ENCODE measurements around the gene PIAS3.
"Not testable (repeated sequence)": the region's sequence is repeated elsewhere in the genome, so short reads cannot be mapped to it uniquely, and the experiment has no call there.

PIAS3 gene

DNA sequence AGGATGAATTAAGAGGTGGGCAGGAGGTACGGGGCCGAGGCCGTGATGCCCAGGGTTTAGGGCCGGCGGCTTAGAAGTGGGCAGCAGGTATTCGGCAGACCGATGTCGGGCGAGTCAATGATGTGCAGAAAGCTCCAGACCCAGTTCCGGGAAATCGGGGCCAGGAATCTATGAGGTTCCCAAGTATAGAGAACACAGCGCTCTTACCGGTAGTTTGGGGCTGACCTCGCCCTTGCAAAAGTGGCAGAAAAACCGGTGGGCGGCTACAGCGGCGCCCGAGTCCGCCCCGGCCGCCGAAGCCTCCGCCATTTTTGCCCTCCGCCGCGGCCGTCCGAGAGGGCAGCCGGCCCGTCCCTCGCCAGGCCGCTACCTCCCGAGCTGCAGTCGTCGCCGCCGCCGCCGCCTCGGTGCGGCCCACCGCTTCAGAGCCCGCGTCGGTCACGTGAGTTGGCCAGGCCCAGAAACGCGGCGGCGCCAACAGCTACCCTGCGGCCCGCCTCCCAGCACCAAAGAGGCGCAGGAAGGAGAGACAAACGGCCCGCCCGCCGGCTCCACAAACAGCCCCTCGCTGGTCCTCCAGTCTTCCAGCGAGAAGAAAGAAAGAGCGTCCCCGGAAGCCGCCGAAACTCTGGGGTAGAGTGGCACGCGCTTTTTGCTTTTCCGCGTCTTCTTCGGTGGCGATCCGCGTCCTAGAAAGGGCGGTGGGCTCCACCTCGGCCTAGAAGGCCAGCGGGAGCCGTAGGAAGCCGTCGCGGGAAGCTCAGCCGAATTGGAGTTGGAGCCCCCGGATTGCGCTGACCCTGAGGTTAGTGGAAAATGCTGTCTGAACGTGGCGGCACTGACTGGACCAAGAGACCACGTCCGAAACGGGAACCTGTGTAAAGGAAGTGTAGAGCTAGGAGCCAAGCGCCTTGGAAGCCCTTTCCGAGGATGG, 35.0 kb downstream of the PIAS3 start, which contains the start of the genes POLR3C and RNF115:
POLR3C (plus strand) TSS at position 636 of the 934 bp plus-strand sequence. CDS start 1,577 bp downstream, outside the sequence.
RNF115 (minus strand) TSS at position 531 of the 934 bp plus-strand sequence; CDS start at position 309, 222 bp downstream.
- DNase-seq = peak; percentile 94

DNA sequence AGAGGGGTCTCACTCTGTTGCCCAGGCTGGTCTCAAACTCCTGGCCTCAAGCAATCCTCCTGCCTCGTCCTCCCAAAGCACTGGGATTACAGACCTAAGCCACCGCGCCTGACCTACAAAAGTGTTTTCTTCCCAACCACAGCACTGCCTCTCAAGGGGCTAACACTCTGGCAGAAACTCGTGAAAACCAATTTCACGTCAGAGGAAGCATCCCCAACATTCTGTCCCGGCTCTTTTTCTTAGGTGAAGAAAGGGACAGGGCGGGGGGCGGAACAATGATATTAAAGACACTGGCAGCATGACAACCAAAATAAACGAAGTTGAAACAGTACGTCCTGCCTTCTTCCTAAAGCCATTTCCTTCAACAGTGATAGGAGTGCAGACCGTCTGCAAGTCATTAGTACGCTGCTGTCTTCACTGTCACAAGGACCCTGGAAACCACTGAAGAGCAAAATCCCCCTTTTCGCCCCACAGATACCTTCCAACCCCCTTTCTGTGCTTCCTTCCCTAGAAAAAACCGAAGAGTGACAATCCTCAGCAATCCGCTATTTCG, 36.0 kb downstream of the PIAS3 start:
- not testable (repeated sequence) for DNase-seq

- peak; percentile 81 for DNase-seq
These were observed 40.8 kb downstream of the PIAS3 start for GRCh38 chr1:145818095-145818494.

- DNase-seq = not testable (repeated sequence)
These were observed 45.7 kb downstream of the PIAS3 start for GRCh38 chr1:145812977-145813810.

- no peak for DNase-seq
These were observed 52.0 kb downstream of the PIAS3 start for GRCh38 chr1:145806844-145807243.

DNA sequence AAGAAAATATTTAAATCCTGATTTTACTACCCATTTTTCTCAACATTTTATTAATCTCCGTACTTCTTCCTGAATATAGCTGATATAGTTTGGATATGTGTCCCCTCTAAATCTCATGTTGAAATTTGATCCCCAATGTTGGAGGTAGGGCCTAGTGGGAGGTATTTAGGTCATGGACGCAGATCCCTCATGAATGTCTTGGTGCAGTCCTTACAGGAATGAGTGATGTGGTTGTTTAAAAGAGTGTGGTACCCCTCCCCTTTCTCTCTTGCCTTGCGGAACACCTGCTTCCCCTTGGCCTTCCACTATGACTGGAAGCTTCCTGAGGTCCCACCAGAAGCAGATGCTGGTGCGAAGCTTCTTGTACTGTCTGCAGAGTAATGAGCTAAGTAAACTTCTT, 52.5 kb downstream of the PIAS3 start:
- DNase-seq = no peak

DNA sequence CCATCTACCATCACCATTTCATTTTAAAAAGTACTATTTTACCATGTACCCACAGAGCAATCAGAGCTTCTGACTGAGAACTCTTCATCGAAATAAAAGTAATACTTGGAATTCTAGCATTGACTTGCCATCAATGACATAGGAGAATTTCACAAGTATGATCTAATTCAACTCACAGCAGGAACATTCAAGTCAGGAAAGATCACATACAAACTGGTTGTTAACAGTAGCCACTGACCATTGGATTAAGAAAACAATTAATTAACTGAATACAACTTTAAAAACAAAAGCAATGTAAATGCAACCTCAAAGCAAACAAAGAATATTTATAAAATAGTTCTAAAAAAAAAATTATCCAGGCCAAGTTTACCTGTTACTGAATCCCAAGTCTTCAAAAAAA, 53.8 kb downstream of the PIAS3 start:
- peak; percentile 40 for DNase-seq

- DNase-seq = no peak
These were observed 54.4 kb downstream of the PIAS3 start for GRCh38 chr1:145804235-145805045.

- no peak for DNase-seq
These were observed 59.1 kb downstream of the PIAS3 start for GRCh38 chr1:145799806-145800205.

Data from fibroblast of skin of scalp (primary cell).